Lung (tissue), 12 donors: ENCODE data around the gene FTCD. TPM values are rescaled to one million over a fixed set of nuclear protein-coding genes. Genes with fewer than 3 reads are reported as not detected.

Experiments used
- ATAC-seq: fragments of 200-7000 bp; cut with Tn5 transposase; one replicate; pipeline ENCODE4 v1.9.1; 2020; ENCODE audit warnings: moderate number of reproducible peaks; ENCODE audit not compliant: insufficient read depth, low FRiP score
- DNase-seq, 3 donors: peaks; one replicate each; pipeline ENCODE4 v3.0.0-alpha.2; 2013 to 2017
- H3K27ac ChIP-seq, 2 donors: one replicate each; pipeline ENCODE4 v1.5.1; 2013; ENCODE audit warnings: mild to moderate bottlenecking in 2 of 2, moderate library complexity in 2 of 2, control low read depth in 1 of 2, inconsistent platforms in 1 of 2, low read depth in 1 of 2, low read length in 1 of 2
- H3K27me3 ChIP-seq, 3 donors: one replicate each; pipeline ENCODE4 v1.5.1; 2013; ENCODE audit warnings: low read length in 2 of 3; ENCODE audit not compliant: control insufficient read depth in 3 of 3, insufficient read depth in 3 of 3
- H3K36me3 ChIP-seq, 4 donors: one replicate each; pipeline ENCODE4 v1.5.1; 2013; ENCODE audit warnings: low read length in 4 of 4, mild to moderate bottlenecking in 1 of 4, moderate library complexity in 1 of 4; ENCODE audit not compliant: control insufficient read depth in 4 of 4, insufficient read depth in 4 of 4
- H3K4me1 ChIP-seq, 5 donors: one replicate each; pipeline ENCODE4 v1.5.1; 2013; ENCODE audit warnings: low read length in 5 of 5, mild to moderate bottlenecking in 2 of 5, moderate library complexity in 1 of 5; ENCODE audit not compliant: control insufficient read depth in 5 of 5, insufficient read depth in 5 of 5
- H3K4me3 ChIP-seq: one replicate; pipeline ENCODE4 v1.5.1; 2013; ENCODE audit warnings: mild to moderate bottlenecking, control low read depth, moderate library complexity
- H3K9ac ChIP-seq, 2 donors: one replicate each; pipeline ENCODE4 v1.5.1; 2013; ENCODE audit warnings: low read length in 2 of 2, control low read depth in 1 of 2; ENCODE audit not compliant: insufficient read depth in 1 of 2
- H3K9me3 ChIP-seq, 4 donors: one replicate each; pipeline ENCODE4 v1.5.1; 2013; ENCODE audit warnings: low read length in 3 of 4, mild to moderate bottlenecking in 1 of 4, moderate library complexity in 1 of 4; ENCODE audit not compliant: control insufficient read depth in 4 of 4, insufficient read depth in 3 of 4
- CTCF ChIP-seq: IDR thresholded peaks from 2 replicates; pipeline ENCODE4 v1.5.1; 2012; ENCODE audit warnings: mild to moderate bottlenecking; ENCODE audit errors: control extremely low read depth, extremely low read depth
- WGBS, 2 donors: extraction: QIAGEN DNeasy Blood & Tissue Kit; methylation state at CpG; one replicate each; pipeline ENCODE4 v1.1.7; 2013; 5-methylcytosine and 5-hydroxymethylcytosine counted together
- polyA plus RNA-seq, 2 donors: library from polyadenylated mRNA; stranded (reverse); fragments of 200-250 nt; gene quantifications; one replicate each; pipeline ENCODE4 v1.2.1, GENCODE V29; 2013
- total RNA-seq, 2 donors: library from RNA; depleted of rRNA in 1 of 2; stranded (reverse); fragments of >200 nt in 1 of 2; gene quantifications; one replicate each; pipeline ENCODE4 v1.2.1, GENCODE V29; 2014 to 2021
- donor health status: control.
- donor health status: control.
- donor health status: Bipolar disorder and iron deficiency.
- donor health status: healthy.
- donor health status: DM: yes; HTN: yes; CAD: no.

FTCD gene
- total and polyA plus RNA-seq, 4 donors, result 0.03 to 0.43 (median 0.20) TPM

- Histone ChIP-seq H3K9me3 (peaks cover 0 to 1% (median 0%) of the 10 kb centered on the region in 4 donors), H3K9ac (no peak overlapping the region), H3K27ac (no peak overlapping the region), H3K36me3 (peaks cover 0 to 7% (median 1%) of the 10 kb centered on the region in 4 donors), H3K4me3 (no peak overlapping the region), H3K4me1 (peaks cover 0 to 13% (median 6%) of the 10 kb centered on the region in 5 donors), H3K27me3 (peaks cover 0 to 4% (median 0%) of the 10 kb centered on the region in 3 donors)
- no peak for TF ChIP-seq CTCF
- DNase-seq (peak in 1 of 3 donors; percentile 9), ATAC-seq (no peak)
- WGBS, 2 donors, result 89 to 91% methylated on average over 10 of the region's 10 CpGs
Observed at GRCh38 chr21:46156678-46157077, 1.3 kb upstream of the FTCD start.

GRCh38 chr21:46156378-46156645 lies 933 bp upstream of the FTCD start:
- peaks cover 0 to 1% (median 0%) of the 10 kb centered on the region in 4 donors for H3K9me3 ChIP-seq
- H3K36me3 ChIP-seq, result peaks cover 0 to 4% (median 1%) of the 10 kb centered on the region in 4 donors
- no peak for ATAC-seq
- TF ChIP-seq CTCF, result no peak
- peaks cover 0 to 2% (median 0%) of the 10 kb centered on the region in 3 donors for H3K27me3 ChIP-seq
- H3K27ac ChIP-seq, result no peak overlapping the region
- peaks cover 0 to 13% (median 6%) of the 10 kb centered on the region in 5 donors for H3K4me1 ChIP-seq
- H3K9ac ChIP-seq, result no peak overlapping the region
- peak in 1 of 3 donors; percentile 6 for DNase-seq
- 85 to 90% methylated on average over 7 of the region's 7 CpGs for WGBS, 2 donors
- no peak overlapping the region for H3K4me3 ChIP-seq

- Histone ChIP-seq H3K27ac (no peak overlapping the region), H3K4me1 (peaks cover 0 to 13% (median 6%) of the 10 kb centered on the region in 5 donors), H3K27me3 (no peaks in the 10 kb centered on the region), H3K36me3 (peaks cover 0 to 3% (median 0%) of the 10 kb centered on the region in 4 donors), H3K9me3 (no peaks in the 10 kb centered on the region), H3K9ac (no peak overlapping the region), H3K4me3 (no peak overlapping the region)
- peak in 1 of 3 donors; percentile 10 for DNase-seq
- ATAC-seq, result no peak
- no peak for TF ChIP-seq CTCF
- 89 to 92% methylated on average over 15 to 16 of the region's 16 CpGs for WGBS, 2 donors
Observed at GRCh38 chr21:46154955-46155513, 345 bp downstream of the FTCD start.
